Nephron (organoid): Measurements from ENCODE around the gene MMP10.

Source experiments
- H3K27ac Mint-ChIP-seq, 3 experiments: 2 replicates each; pipeline ENCODE4 v1.8.0; 2020; ENCODE audit warnings: mixed read lengths in 3 of 3, mild to moderate bottlenecking in 2 of 3, moderate library complexity in 1 of 3
- H3K27me3 Mint-ChIP-seq: 2 replicates; pipeline ENCODE4 v1.8.0; 2021; ENCODE audit warnings: low read depth, mild to moderate bottlenecking, moderate library complexity, mixed read lengths
- H3K36me3 Mint-ChIP-seq: 2 replicates; pipeline ENCODE4 v1.8.0; 2020; ENCODE audit warnings: low read depth, mixed read lengths
- H3K4me1 Mint-ChIP-seq: 2 replicates; pipeline ENCODE4 v1.8.0; 2020; ENCODE audit warnings: mixed read lengths
- H3K4me3 Mint-ChIP-seq, 3 experiments: 2 replicates each; pipeline ENCODE4 v1.8.0; 2020; ENCODE audit warnings: mild to moderate bottlenecking in 3 of 3, mixed read lengths in 3 of 3, moderate library complexity in 2 of 3
- H3K9me3 Mint-ChIP-seq: 2 replicates; pipeline ENCODE4 v1.8.0; 2020; ENCODE audit warnings: mixed read lengths
- CTCF ChIP-seq, 3 experiments: fragments of 200-600 bp; sonication (generic); IDR thresholded peaks; one replicate each; pipeline ENCODE4 v1.5.0; 2021; ENCODE audit warnings: antibody characterized with exemption in 3 of 3; ENCODE audit not compliant: unreplicated experiment in 3 of 3

Gene MMP10

GRCh38 chr11:102762361-102762767 is 18.1 kb downstream of the MMP10 start:
- Mint-ChIP-seq H3K9me3 (no peaks in the 10 kb centered on the region), H3K4me1 (peaks cover 5% of the 10 kb centered on the region), H3K27ac (no peak overlapping the region), H3K36me3 (no peaks in the 10 kb centered on the region), H3K4me3 (no peak overlapping the region), H3K27me3 (peaks cover 4% of the 10 kb centered on the region)
- no peak for TF ChIP-seq CTCF (IDR thresholded peaks at IDR 0.05; ENCODE audit: unreplicated experiment in 3 of 3)

GRCh38 chr11:102761646-102762238 is 18.7 kb downstream of the MMP10 start:
- Mint-ChIP-seq H3K9me3 (no peaks in the 10 kb centered on the region), H3K4me1 (peaks cover 5% of the 10 kb centered on the region), H3K36me3 (no peaks in the 10 kb centered on the region), H3K27ac (peak overlapping the region in 2 of 3 experiments; percentile 6 to 43), H3K27me3 (peaks cover 4% of the 10 kb centered on the region), H3K4me3 (peak overlapping the region in 2 of 3 experiments; percentile 3 to 27)
- TF ChIP-seq CTCF (IDR thresholded peaks at IDR 0.05; ENCODE audit: unreplicated experiment in 3 of 3), result no peak

GRCh38 chr11:102760344-102761035 is 19.9 kb downstream of the MMP10 start:
- H3K4me3 Mint-ChIP-seq, result no peak overlapping the region
- H3K36me3 Mint-ChIP-seq, result no peaks in the 10 kb centered on the region
- peaks cover 4% of the 10 kb centered on the region for H3K27me3 Mint-ChIP-seq
- TF ChIP-seq CTCF (IDR thresholded peaks at IDR 0.05; ENCODE audit: unreplicated experiment in 3 of 3), result no peak
- H3K9me3 Mint-ChIP-seq, result no peaks in the 10 kb centered on the region
- H3K4me1 Mint-ChIP-seq, result peaks cover 5% of the 10 kb centered on the region
- H3K27ac Mint-ChIP-seq, result no peak overlapping the region

GRCh38 chr11:102757823-102758549 is 22.4 kb downstream of the MMP10 start:
- H3K9me3 Mint-ChIP-seq, result no peaks in the 10 kb centered on the region
- H3K4me1 Mint-ChIP-seq, result peaks cover 5% of the 10 kb centered on the region
- H3K27me3 Mint-ChIP-seq, result no peaks in the 10 kb centered on the region
- no peak for TF ChIP-seq CTCF (IDR thresholded peaks at IDR 0.05; ENCODE audit: unreplicated experiment in 3 of 3)
- H3K36me3 Mint-ChIP-seq, result no peaks in the 10 kb centered on the region
- H3K4me3 Mint-ChIP-seq, result no peak overlapping the region
- no peak overlapping the region for H3K27ac Mint-ChIP-seq

- H3K4me3 Mint-ChIP-seq, result no peak overlapping the region
- H3K27ac Mint-ChIP-seq, result no peak overlapping the region
- no peaks in the 10 kb centered on the region for H3K36me3 Mint-ChIP-seq
- TF ChIP-seq CTCF (IDR thresholded peaks at IDR 0.05; ENCODE audit: unreplicated experiment in 3 of 3), result no peak
- H3K27me3 Mint-ChIP-seq, result no peaks in the 10 kb centered on the region
- peaks cover 5% of the 10 kb centered on the region for H3K9me3 Mint-ChIP-seq
- no peaks in the 10 kb centered on the region for H3K4me1 Mint-ChIP-seq
Measured at GRCh38 chr11:102753267-102753666, 27.2 kb downstream of the MMP10 start.
